H1 (cell line): ENCODE results near the gene CACNA2D3. TPM values are rescaled to one million over a fixed set of nuclear protein-coding genes. Genes with fewer than 3 reads are reported as not detected.

Experiments
- HDAC2 ChIP-seq, 2 experiments: fragments of 300-600 bp in 1 of 2; sonication (generic) in 1 of 2; IDR thresholded peaks; 2 replicates each; pipeline ENCODE4 v1.6.1; 2011 to 2012; ENCODE audit warnings: low read depth in 2 of 2, low read length in 2 of 2, mild to moderate bottlenecking in 2 of 2, moderate library complexity in 2 of 2, borderline replicate concordance in 1 of 2, inconsistent platforms in 1 of 2
- JUND ChIP-seq: IDR thresholded peaks from 2 replicates; pipeline ENCODE4 v1.6.1; 2011; ENCODE audit warnings: mild to moderate bottlenecking, improper control_type of control experiment, low read length
- NANOG ChIP-seq: IDR thresholded peaks from 2 replicates; pipeline ENCODE4 v1.6.1; 2011; ENCODE audit warnings: low read length, low read depth, mild to moderate bottlenecking, inconsistent platforms; ENCODE audit not compliant: insufficient read depth, poor library complexity, severe bottlenecking
- POU5F1 ChIP-seq: IDR thresholded peaks from 2 replicates; pipeline ENCODE4 v1.6.1; 2011; ENCODE audit warnings: low read depth, mild to moderate bottlenecking, low read length, moderate library complexity
- SIN3A ChIP-seq, 2 experiments: IDR thresholded peaks in 1 of 2; conservative IDR thresholded peaks in 1 of 2; 2 replicates each; pipeline ENCODE4 v1.6.1; 2011 to 2012; ENCODE audit warnings: low read length in 2 of 2, improper control_type of control experiment in 1 of 2, low read depth in 1 of 2, mild to moderate bottlenecking in 1 of 2
- YY1 ChIP-seq: IDR thresholded peaks from 2 replicates; pipeline ENCODE4 v1.6.1; 2011; ENCODE audit warnings: low read depth, mild to moderate bottlenecking, low read length
- polyA plus RNA-seq, 7 experiments: library from polyadenylated mRNA; depleted of rRNA in 3 of 7; stranded (reverse) in 5 of 7; unstranded in 2 of 7; fragments of >200 nt in 5 of 7; fragments of 200-250 nt in 2 of 7; gene quantifications; 1 replicate in 5 of 7; 2 replicates in 1 of 7; 4 replicates in 1 of 7; pipeline versions ENCODE4 v1.2.1 to v1.2.3, GENCODE V29; 2011 to 2013; ENCODE audit warnings: missing spikeins in 2 of 7, mixed read lengths in 2 of 7
- total RNA-seq: library from RNA; stranded (reverse); fragmentation: NEBNext Ultra II Directional; extraction: Animal tissue kit (Norgen Biotek cat#: 25700); gene quantifications from 2 replicates; pipeline ENCODE4 v1.2.1, GENCODE V29; 2021
- TF ChIP-seq, protein P1 (sequence below): fragments of 300-600 bp; sonication (generic); IDR thresholded peaks from 2 replicates; pipeline ENCODE4 v1.7.1; 2012; ENCODE audit warnings: low read length, moderate library complexity, mild to moderate bottlenecking, inconsistent platforms; ENCODE audit not compliant: insufficient replicate concordance
- TF ChIP-seq, protein P2 (sequence below): IDR thresholded peaks from 2 replicates; pipeline ENCODE4 v1.6.1; 2012; ENCODE audit warnings: inconsistent platforms

Gene CACNA2D3
- total and polyA plus RNA-seq, 2 of the 8 experiments (the other 6 are each of a cell fraction or from before 2014, with no cell fraction given) = 1.5 to 1.8 TPM

DNA sequence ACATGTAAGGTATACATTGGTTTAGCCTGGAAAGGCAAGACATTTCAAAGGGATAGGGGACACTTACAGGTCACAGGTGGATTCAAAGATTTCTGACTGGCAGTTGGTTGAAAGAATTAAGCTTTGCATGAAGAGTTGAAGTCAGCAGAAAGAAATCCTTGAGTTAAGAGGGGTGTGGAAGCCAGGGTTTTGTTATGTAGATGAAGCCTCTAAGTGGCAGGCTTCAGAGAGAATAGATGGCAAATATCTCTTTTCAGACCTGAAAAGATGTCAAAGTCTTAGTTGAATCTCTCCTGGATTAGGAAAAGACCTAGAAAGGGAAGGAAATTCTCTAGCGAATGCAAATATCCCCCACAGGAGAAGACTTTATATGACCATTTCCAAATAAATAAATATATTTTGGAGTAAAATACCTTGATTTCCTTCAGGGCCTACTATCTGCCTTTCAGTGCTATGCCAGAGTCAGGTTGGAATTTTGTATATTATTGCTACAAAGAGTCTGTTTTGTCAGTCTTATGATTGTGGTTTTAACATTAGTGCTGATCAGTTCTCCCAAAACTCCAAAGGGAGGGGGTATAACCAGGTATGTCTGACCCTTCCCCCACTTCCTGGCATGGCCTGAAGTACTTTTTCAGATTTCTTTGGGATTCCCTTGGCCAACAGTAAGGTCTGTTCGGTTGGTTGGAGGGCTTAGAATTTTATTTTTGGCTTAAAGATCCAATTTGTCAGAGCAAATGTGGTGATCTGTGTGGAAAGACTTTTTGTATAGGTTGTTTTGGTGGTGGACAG, 519.1 kb downstream of the CACNA2D3 start (continued):
- TF ChIP-seq, protein P1, sequence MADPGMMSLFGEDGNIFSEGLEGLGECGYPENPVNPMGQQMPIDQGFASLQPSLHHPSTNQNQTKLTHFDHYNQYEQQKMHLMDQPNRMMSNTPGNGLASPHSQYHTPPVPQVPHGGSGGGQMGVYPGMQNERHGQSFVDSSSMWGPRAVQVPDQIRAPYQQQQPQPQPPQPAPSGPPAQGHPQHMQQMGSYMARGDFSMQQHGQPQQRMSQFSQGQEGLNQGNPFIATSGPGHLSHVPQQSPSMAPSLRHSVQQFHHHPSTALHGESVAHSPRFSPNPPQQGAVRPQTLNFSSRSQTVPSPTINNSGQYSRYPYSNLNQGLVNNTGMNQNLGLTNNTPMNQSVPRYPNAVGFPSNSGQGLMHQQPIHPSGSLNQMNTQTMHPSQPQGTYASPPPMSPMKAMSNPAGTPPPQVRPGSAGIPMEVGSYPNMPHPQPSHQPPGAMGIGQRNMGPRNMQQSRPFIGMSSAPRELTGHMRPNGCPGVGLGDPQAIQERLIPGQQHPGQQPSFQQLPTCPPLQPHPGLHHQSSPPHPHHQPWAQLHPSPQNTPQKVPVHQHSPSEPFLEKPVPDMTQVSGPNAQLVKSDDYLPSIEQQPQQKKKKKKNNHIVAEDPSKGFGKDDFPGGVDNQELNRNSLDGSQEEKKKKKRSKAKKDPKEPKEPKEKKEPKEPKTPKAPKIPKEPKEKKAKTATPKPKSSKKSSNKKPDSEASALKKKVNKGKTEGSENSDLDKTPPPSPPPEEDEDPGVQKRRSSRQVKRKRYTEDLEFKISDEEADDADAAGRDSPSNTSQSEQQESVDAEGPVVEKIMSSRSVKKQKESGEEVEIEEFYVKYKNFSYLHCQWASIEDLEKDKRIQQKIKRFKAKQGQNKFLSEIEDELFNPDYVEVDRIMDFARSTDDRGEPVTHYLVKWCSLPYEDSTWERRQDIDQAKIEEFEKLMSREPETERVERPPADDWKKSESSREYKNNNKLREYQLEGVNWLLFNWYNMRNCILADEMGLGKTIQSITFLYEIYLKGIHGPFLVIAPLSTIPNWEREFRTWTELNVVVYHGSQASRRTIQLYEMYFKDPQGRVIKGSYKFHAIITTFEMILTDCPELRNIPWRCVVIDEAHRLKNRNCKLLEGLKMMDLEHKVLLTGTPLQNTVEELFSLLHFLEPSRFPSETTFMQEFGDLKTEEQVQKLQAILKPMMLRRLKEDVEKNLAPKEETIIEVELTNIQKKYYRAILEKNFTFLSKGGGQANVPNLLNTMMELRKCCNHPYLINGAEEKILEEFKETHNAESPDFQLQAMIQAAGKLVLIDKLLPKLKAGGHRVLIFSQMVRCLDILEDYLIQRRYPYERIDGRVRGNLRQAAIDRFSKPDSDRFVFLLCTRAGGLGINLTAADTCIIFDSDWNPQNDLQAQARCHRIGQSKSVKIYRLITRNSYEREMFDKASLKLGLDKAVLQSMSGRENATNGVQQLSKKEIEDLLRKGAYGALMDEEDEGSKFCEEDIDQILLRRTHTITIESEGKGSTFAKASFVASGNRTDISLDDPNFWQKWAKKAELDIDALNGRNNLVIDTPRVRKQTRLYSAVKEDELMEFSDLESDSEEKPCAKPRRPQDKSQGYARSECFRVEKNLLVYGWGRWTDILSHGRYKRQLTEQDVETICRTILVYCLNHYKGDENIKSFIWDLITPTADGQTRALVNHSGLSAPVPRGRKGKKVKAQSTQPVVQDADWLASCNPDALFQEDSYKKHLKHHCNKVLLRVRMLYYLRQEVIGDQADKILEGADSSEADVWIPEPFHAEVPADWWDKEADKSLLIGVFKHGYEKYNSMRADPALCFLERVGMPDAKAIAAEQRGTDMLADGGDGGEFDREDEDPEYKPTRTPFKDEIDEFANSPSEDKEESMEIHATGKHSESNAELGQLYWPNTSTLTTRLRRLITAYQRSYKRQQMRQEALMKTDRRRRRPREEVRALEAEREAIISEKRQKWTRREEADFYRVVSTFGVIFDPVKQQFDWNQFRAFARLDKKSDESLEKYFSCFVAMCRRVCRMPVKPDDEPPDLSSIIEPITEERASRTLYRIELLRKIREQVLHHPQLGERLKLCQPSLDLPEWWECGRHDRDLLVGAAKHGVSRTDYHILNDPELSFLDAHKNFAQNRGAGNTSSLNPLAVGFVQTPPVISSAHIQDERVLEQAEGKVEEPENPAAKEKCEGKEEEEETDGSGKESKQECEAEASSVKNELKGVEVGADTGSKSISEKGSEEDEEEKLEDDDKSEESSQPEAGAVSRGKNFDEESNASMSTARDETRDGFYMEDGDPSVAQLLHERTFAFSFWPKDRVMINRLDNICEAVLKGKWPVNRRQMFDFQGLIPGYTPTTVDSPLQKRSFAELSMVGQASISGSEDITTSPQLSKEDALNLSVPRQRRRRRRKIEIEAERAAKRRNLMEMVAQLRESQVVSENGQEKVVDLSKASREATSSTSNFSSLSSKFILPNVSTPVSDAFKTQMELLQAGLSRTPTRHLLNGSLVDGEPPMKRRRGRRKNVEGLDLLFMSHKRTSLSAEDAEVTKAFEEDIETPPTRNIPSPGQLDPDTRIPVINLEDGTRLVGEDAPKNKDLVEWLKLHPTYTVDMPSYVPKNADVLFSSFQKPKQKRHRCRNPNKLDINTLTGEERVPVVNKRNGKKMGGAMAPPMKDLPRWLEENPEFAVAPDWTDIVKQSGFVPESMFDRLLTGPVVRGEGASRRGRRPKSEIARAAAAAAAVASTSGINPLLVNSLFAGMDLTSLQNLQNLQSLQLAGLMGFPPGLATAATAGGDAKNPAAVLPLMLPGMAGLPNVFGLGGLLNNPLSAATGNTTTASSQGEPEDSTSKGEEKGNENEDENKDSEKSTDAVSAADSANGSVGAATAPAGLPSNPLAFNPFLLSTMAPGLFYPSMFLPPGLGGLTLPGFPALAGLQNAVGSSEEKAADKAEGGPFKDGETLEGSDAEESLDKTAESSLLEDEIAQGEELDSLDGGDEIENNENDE = peak; percentile 84
- TF ChIP-seq JUND (0 out of 2 replicates have a peak, but pooled peaks have one; percentile 11), YY1 (no peak), NANOG (peak; percentile 17), POU5F1 (peak; percentile 67; the same call in 1 of the 2 replicates), HDAC2 (IDR thresholded peaks at IDR 0.05; ENCODE audit: borderline replicate concordance in 1 of 2, low read depth in 2 of 2, low read length in 2 of 2) (0 out of 4 replicates have a peak, but pooled peaks of 1 of the 2 experiments have one; percentile 43), SIN3A (conservative IDR thresholded peaks at IDR 0.05 in 1 of 2, IDR thresholded peaks at IDR 0.05 in 1 of 2; ENCODE audit: low read depth in 1 of 2, low read length in 2 of 2) (peak; percentile 64 to 77; a peak in 1 of 4 replicates)
- TF ChIP-seq, protein P2, sequence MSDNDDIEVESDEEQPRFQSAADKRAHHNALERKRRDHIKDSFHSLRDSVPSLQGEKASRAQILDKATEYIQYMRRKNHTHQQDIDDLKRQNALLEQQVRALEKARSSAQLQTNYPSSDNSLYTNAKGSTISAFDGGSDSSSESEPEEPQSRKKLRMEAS = no peak
